ENCODE measurements around the gene CLASRP. TPM values are rescaled to one million over a fixed set of nuclear protein-coding genes. Genes with fewer than 3 reads are reported as not detected.

Gene CLASRP
- total RNA-seq, 4 donors from 2014 or later = 48.2 to 96.8 (median 95.0) TPM

GRCh38 chr19:45107621-45108150 lies 68.8 kb downstream of the CLASRP start:
- intact Hi-C loops (cut with DNase I) = no loop called here
- no peak overlapping the region for H3K27ac ChIP-seq
- H3K27me3 ChIP-seq = no peaks in the 10 kb centered on the region
- DNase-seq = no peak
- TF ChIP-seq CTCF (IDR thresholded peaks at IDR 0.05) (no peak), POLR2A (IDR thresholded peaks at IDR 0.05) (no peak)
- no peaks in the 10 kb centered on the region for H3K9me3 ChIP-seq
- H3K4me1 ChIP-seq = peaks cover 15 to 31% of the 10 kb centered on the region in 2 donors
- no peak overlapping the region for H3K4me3 ChIP-seq (replicated peaks in 1 of 3)
- WGBS, 2 donors = 79 to 86% methylated on average over 12 of the region's 12 CpGs
- no peaks in the 10 kb centered on the region for H3K36me3 ChIP-seq

GRCh38 chr19:45110851-45111266 lies 72.0 kb downstream of the CLASRP start:
- no peak overlapping the region for H3K27ac ChIP-seq
- no peak for DNase-seq
- H3K27me3 ChIP-seq = no peaks in the 10 kb centered on the region
- intact Hi-C loops (cut with DNase I) = no loop called here
- 83 to 98% methylated on average over 5 of the region's 5 CpGs for WGBS, 2 donors
- H3K4me3 ChIP-seq (replicated peaks in 1 of 3) = no peak overlapping the region
- H3K36me3 ChIP-seq = no peaks in the 10 kb centered on the region
- no peaks in the 10 kb centered on the region for H3K9me3 ChIP-seq
- TF ChIP-seq POLR2A (IDR thresholded peaks at IDR 0.05) (no peak), CTCF (IDR thresholded peaks at IDR 0.05) (no peak)
- H3K4me1 ChIP-seq = peaks cover 0 to 35% of the 10 kb centered on the region in 2 donors

GRCh38 chr19:45112111-45112827 lies 73.4 kb downstream of the CLASRP start:
- Histone ChIP-seq H3K27me3 (no peaks in the 10 kb centered on the region), H3K4me3 (replicated peaks in 1 of 3) (no peak overlapping the region), H3K4me1 (peaks cover 0 to 38% of the 10 kb centered on the region in 2 donors), H3K36me3 (no peaks in the 10 kb centered on the region), H3K27ac (no peak overlapping the region), H3K9me3 (no peaks in the 10 kb centered on the region)
- intact Hi-C loops (cut with DNase I) = no loop called here
- no peak for DNase-seq
- TF ChIP-seq CTCF (IDR thresholded peaks at IDR 0.05) (no peak), POLR2A (IDR thresholded peaks at IDR 0.05) (no peak)
- 87 to 94% methylated on average over 9 to 11 of the region's 11 CpGs for WGBS, 2 donors

GRCh38 chr19:45113628-45114027 lies 74.8 kb downstream of the CLASRP start:
- H3K4me1 ChIP-seq = peaks cover 0 to 52% of the 10 kb centered on the region in 2 donors
- no peak overlapping the region for H3K4me3 ChIP-seq (replicated peaks in 1 of 3)
- TF ChIP-seq CTCF (IDR thresholded peaks at IDR 0.05) (no peak), POLR2A (IDR thresholded peaks at IDR 0.05) (no peak)
- 72 to 75% methylated on average over 5 to 9 of the region's 9 CpGs for WGBS, 2 donors
- DNase-seq = no peak
- no peaks in the 10 kb centered on the region for H3K36me3 ChIP-seq
- intact Hi-C loops (cut with DNase I) = no loop called here
- H3K27me3 ChIP-seq = no peaks in the 10 kb centered on the region
- H3K9me3 ChIP-seq = no peaks in the 10 kb centered on the region
- no peak overlapping the region for H3K27ac ChIP-seq

- Histone ChIP-seq H3K9me3 (no peaks in the 10 kb centered on the region), H3K36me3 (no peaks in the 10 kb centered on the region), H3K4me3 (replicated peaks in 1 of 3) (no peak overlapping the region), H3K27me3 (no peaks in the 10 kb centered on the region), H3K27ac (no peak overlapping the region), H3K4me1 (peaks cover 0 to 56% of the 10 kb centered on the region in 2 donors)
- intact Hi-C loops (cut with DNase I) = no loop called here
- TF ChIP-seq POLR2A (IDR thresholded peaks at IDR 0.05) = no peak
- no peak for TF ChIP-seq CTCF (IDR thresholded peaks at IDR 0.05)
- DNase-seq = no peak
- 76 to 100% methylated on average over 1 to 4 of the region's 4 CpGs for WGBS, 2 donors
Observed at GRCh38 chr19:45114116-45114515, 75.3 kb downstream of the CLASRP start.
